Measurements from ENCODE around the gene S100A11.
"Not testable (repeated sequence)": the region's sequence is repeated elsewhere in the genome, so short reads cannot be mapped to it uniquely, and the experiment has no call there.

S100A11 gene

GRCh38 chr1:152036267-152037216, at the start of gene S100A11:
S100A11 (minus strand) TSS chr1:152037004; CDS start chr1:152036915, 89 bp downstream.
- TF ChIP-seq, protein P1, sequence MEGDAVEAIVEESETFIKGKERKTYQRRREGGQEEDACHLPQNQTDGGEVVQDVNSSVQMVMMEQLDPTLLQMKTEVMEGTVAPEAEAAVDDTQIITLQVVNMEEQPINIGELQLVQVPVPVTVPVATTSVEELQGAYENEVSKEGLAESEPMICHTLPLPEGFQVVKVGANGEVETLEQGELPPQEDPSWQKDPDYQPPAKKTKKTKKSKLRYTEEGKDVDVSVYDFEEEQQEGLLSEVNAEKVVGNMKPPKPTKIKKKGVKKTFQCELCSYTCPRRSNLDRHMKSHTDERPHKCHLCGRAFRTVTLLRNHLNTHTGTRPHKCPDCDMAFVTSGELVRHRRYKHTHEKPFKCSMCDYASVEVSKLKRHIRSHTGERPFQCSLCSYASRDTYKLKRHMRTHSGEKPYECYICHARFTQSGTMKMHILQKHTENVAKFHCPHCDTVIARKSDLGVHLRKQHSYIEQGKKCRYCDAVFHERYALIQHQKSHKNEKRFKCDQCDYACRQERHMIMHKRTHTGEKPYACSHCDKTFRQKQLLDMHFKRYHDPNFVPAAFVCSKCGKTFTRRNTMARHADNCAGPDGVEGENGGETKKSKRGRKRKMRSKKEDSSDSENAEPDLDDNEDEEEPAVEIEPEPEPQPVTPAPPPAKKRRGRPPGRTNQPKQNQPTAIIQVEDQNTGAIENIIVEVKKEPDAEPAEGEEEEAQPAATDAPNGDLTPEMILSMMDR (IDR thresholded peaks at IDR 0.05; ENCODE audit: borderline replicate concordance, control extremely low read depth, extremely low read depth, insufficient read depth, missing control alignments): no peak
- in situ Hi-C loops (cut with MboI; ENCODE audit: low sequenced_read_pairs, unreplicated experiment): no loop called here
- DNase-seq (ENCODE audit: low spot score): peak; percentile 70

- in situ Hi-C loops (cut with MboI; ENCODE audit: low sequenced_read_pairs, unreplicated experiment): no loop called here
- DNase-seq (ENCODE audit: low spot score): no peak
- TF ChIP-seq, protein P1 (IDR thresholded peaks at IDR 0.05; ENCODE audit: borderline replicate concordance, control extremely low read depth, extremely low read depth, insufficient read depth, missing control alignments): no peak
Observed at GRCh38 chr1:152084853-152085252, 48.0 kb upstream of the S100A11 start.

GRCh38 chr1:152081026-152081425, 44.2 kb upstream of the S100A11 start:
- DNase-seq (ENCODE audit: low spot score); in situ Hi-C loops (cut with MboI; ENCODE audit: low sequenced_read_pairs, unreplicated experiment): not testable (repeated sequence)

DNA sequence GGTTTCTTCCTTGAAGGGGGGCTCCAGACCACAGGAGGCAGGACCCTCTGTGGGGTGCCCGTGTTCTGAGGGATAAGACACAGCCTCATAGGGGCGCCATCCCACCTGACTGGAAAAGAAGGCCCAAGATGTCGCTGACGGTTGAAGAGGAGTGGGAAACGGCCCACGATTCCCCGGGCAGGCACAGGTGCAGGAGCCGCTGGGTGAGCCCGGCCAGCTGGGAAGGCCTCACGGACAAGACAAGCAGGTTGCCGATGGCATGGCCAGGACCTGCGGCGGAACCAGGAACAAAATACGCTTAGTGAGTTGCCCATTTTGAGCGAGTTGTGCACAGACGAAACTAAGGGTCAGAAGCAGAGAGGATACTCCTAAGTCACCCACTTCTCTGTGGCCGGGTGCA, 43.7 kb upstream of the S100A11 start:
- in situ Hi-C loops (cut with MboI; ENCODE audit: low sequenced_read_pairs, unreplicated experiment); DNase-seq (ENCODE audit: low spot score): not testable (repeated sequence)

GRCh38 chr1:152078831-152079441, 42.1 kb upstream of the S100A11 start:
- in situ Hi-C loops (cut with MboI; ENCODE audit: low sequenced_read_pairs, unreplicated experiment): no loop called here
- no peak for DNase-seq (ENCODE audit: low spot score)
- TF ChIP-seq, protein P1 (IDR thresholded peaks at IDR 0.05; ENCODE audit: borderline replicate concordance, control extremely low read depth, extremely low read depth, insufficient read depth, missing control alignments): no peak

DNA sequence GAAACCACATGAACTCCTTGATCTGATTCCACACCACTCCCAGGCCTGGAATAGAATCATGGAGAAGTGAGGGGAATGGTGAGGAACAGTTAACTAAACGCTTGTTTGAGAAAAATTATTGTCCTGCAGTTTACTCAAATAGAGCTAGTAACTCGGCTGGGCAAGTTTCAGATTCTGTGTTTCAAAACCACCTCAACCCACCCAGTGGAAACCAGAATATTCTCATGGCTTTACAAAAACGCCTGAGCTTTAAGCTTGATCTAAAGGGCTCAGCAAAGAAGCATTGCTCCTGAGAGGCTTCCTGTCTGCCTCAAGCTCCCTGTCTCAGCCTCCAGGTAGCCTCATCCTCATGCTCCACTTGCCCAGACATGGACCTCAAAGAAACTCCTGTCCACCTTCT, 35.5 kb upstream of the S100A11 start:
- TF ChIP-seq, protein P1 (IDR thresholded peaks at IDR 0.05; ENCODE audit: borderline replicate concordance, control extremely low read depth, extremely low read depth, insufficient read depth, missing control alignments): no peak
- in situ Hi-C loops (cut with MboI; ENCODE audit: low sequenced_read_pairs, unreplicated experiment): no loop called here
- no peak for DNase-seq (ENCODE audit: low spot score)

- DNase-seq (ENCODE audit: low spot score): no peak
- in situ Hi-C loops (cut with MboI; ENCODE audit: low sequenced_read_pairs, unreplicated experiment): no loop called here
- TF ChIP-seq, protein P1 (IDR thresholded peaks at IDR 0.05; ENCODE audit: borderline replicate concordance, control extremely low read depth, extremely low read depth, insufficient read depth, missing control alignments): no peak
Observed at GRCh38 chr1:152071123-152071522, 34.3 kb upstream of the S100A11 start.
